Smooth muscle cell of the brain vasculature (primary cell): ENCODE measurements around the gene UMOD.

ENCODE experiments used
- DNase-seq: peaks from one replicate; pipeline ENCODE4 v3.0.0-alpha.2; 2012; ENCODE audit warnings: low read depth, low spot score

UMOD gene

DNA sequence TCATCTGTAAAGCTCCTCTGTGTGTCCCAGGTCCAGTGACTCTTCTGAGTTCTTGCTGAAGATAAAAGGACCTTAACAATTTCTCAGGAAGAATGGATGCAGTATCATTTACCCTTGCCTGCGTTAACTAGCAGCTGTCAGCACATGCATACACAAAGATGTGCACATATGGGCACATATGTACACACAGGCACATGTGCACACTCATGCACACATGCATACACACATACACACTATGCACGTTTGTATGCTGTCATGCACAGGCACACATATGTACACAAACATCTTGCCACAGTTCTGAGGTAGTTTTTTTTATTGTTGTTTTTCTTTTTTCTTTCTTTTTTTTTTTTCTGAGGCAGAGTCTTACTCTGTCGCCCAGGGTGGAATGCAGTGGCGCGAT lies 50.1 kb downstream of the UMOD start:
- no peak for DNase-seq

- DNase-seq, result no peak
These were observed 50.7 kb downstream of the UMOD start for GRCh38 chr16:20301840-20302239.

GRCh38 chr16:20300312-20301097 lies 52.0 kb downstream of the UMOD start:
- no peak for DNase-seq

GRCh38 chr16:20298452-20298851 lies 54.1 kb downstream of the UMOD start:
- DNase-seq, result no peak

DNA sequence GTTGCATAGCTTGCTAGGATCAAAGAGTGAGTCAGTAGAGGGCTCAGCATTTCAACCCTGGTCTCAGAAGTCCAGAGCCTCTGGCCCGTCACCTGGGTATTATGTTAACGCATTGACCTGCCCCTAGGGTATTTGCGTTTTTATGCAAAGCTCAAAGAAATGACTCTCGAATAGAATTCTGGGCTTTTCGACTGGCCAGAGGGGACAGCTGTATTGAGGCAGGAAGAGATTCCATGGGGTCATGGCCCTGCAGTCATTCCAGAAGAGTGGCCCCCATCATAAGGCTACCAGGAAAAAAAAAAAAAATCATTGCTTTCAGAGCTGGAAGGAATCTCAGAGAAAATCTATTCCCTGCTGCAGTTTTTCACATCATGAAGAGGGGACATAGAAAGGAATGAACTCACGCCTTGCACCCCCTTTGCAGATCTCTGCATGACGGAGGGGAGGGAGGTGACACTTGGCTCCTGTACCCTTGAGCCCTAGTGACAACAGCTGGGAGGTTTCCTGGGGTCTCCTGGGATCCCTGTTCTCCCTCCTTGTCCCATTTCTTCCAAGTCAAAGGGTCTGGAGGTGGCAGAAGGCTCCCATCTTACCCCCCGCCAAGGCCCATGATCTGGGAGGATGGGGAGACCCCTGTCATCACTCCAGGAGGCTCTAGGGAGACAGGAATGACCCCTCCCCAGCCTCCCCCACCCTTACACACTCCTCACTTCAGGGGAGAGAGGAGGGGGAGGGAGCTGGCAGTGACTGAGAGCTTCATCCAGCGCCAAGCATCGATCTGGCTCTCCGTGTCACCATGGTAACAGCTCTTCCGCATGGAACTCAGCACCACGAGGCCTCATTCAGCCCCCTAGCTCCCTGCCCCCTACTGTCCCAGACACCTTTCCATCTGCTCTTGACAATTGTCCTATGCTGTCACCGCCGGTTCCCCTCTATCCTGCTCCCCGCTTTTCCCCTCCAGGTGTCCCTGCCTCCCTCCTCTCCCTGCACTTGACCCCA lies 61.0 kb downstream of the UMOD start:
- no peak for DNase-seq

DNA sequence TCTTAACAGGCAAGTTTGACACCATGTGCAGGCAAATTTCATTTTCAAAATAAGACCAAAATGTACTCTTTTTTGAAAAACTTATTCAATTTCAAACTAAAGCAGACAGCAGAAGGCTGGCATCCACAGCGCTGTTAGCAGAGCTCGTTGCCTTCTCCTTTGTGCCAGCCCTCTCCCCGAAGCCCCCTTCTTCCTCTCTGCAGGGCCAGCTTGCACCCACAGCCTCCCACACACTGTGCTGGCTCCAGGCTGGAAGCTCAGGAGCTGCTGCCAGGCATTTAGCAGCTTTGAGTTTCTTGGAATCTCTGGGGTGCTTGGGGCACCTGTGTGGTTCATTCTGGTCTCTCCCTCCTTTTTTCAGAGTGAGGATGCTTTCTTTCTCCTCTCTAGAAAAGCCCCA lies 62.9 kb downstream of the UMOD start:
- no peak for DNase-seq

GRCh38 chr16:20285993-20286499 lies 66.5 kb downstream of the UMOD start:
- DNase-seq, result no peak
